Left ventricle myocardium superior (tissue), 1 donor: Measurements from ENCODE around the gene GPC5. TPM values are rescaled to one million over a fixed set of nuclear protein-coding genes. Genes with fewer than 3 reads are reported as not detected.
A peak's percentile ranks its signal among the peaks of the same experiment; 100 is the strongest.

Source experiments
- ATAC-seq: fragments of 200-7000 bp; cut with Tn5 transposase; one replicate; pipeline ENCODE4 v1.9.1; 2020; ENCODE audit warnings: mild to moderate bottlenecking, moderate library complexity
- DNase-seq: peaks from one replicate; pipeline ENCODE4 v3.0.0-alpha.2; 2020
- intact Hi-C: fragments of 100-400 bp; cut with micrococcal nuclease; formaldehyde crosslinking; loops from one replicate; pipeline ENCODE4 v1.11.0; 2022
- total RNA-seq: library from RNA; stranded (reverse); fragmentation: NEBNext Ultra II Directional; extraction: Animal tissue kit (Norgen Biotek cat#: 25700); gene quantifications from one replicate; pipeline ENCODE4 v1.2.1, GENCODE V29; 2021
- donor health status: DM: no; HTN: yes; CAD: no; lungs with severe emphysema.

Gene GPC5
- total RNA-seq, 1 donor from 2014 or later, result 1.8 TPM

DNA sequence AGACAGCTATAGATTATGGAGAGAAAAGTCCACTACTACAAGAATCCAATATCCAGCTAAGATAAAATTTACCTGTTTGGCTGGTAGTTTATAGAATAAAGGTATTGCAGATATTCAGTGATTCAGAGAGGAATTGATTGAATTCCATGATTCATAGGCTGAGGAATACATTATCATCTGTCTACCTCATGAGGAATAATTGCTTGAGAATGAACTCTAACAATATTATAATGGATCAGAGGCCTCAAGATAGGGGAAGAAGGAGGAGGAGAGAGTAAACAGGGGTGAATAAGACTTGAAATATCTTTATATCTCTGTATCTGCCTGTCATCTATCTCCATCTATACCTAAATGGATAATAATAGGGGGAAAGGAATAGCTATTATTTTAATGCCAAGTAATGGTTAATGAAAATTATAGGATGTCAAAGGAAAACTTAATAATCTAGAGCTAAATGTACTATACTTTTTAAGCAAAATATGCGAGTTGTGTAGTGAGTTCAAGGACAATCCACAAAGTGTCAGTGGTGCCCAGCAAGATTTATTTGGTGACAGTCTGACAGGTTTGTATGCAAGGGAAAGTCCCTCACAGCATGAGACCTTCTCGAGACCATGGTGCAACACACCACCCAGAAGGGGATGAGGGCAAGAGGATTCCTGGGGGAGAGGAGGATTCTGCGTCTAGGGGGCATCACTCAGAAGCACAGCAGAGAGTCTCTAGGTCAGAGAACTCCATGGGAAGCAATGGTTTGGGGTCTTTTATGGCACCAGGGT, 224.5 kb downstream of the GPC5 start:
- DNase-seq, result no peak
- intact Hi-C loops, result no loop called here
- ATAC-seq, result no peak

DNA sequence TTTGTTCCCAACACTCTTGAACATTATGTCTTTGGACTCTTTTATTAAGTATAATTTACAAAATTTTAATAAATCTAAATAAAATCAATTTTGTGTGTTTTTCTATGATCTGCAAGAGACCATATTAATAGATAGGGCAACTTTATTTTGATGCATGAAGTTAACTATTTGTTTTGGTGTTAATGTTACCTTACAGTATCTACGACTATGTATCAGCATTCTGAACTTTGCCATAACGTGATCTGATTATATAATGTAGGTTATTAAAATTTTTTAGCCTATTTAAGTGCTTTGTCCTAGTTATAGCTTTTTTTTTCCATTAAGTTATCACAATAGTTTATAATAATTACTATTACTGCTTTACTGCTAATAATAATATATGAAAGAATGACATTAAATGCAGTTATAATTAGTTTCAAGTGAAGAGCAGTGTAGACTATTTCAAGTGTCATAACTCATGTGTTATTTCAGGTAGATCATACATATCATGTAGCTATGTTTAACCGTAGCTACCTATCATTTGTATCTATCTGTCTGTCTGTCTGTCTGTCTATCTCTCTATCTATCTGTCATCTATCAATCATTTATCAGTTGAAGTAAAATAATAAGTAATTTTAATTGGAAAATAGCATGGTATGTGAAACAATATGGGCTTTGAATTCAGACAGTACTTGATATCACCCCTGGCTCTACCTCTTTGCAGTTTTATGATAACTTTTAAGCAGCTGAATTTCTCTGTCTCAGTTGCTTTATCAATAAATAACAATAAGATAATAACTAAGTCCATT, 229.7 kb downstream of the GPC5 start:
- intact Hi-C loops, result no loop called here
- ATAC-seq (no peak), DNase-seq (no peak)

DNA sequence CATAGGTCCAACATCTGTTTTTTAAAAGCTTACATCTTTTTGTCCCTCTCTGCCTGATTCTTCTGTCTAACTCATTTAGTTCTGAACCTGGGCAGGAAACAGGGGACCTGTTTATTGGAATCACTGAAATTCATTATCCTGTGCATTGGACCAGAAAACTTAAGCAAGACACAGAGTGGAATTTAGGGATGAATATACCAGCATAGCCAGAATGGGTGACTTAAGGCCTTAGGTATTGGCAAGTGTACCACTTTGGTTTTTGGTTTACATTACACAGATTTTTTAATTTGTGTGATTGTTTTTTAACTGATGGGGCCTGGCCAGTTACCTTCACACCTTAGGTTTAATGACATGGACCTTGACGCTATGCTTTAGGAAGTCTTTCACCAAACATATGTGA, 232.5 kb downstream of the GPC5 start:
- no peak for ATAC-seq
- no peak for DNase-seq
- intact Hi-C loops, result no loop called here

DNA sequence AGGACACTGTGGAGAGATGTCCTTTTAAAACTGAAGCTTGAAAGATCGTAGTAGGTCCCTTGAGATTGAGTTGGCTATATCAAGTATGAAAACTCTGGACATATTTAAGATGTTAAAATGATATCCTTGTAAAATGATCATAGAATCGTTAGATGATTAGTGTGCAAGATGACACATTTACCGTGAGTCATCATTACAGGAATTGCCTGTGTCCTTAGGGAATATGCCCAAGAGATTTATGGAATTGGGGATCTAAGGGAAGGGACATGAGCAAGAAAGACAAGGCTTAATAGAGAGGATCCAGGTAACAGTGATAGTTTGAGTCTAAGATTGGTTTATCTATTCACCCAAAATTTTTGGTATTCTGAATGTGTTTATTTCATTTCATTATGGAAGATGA, 233.7 kb downstream of the GPC5 start:
- ATAC-seq, result no peak
- no peak for DNase-seq
- intact Hi-C loops, result no loop called here

DNA sequence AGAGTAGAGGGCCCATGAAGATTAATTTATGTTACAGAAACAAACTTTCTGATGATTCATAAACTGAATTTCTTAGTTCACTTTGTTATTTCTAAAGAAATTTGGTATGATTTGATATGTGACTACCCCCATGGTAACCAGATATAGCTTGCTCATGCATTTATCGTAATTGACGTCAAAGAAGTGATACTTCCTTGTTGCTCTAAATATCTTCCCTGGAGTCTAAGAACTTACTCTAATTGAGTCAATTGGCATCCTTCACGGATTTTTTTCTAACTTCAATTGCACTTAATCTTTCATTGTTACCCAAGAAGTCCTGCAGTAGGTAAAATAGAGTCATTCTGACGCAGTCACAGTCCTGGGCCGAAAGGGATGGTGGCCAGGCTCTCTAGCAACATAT, 240.9 kb downstream of the GPC5 start:
- ATAC-seq (no peak), DNase-seq (no peak)

DNA sequence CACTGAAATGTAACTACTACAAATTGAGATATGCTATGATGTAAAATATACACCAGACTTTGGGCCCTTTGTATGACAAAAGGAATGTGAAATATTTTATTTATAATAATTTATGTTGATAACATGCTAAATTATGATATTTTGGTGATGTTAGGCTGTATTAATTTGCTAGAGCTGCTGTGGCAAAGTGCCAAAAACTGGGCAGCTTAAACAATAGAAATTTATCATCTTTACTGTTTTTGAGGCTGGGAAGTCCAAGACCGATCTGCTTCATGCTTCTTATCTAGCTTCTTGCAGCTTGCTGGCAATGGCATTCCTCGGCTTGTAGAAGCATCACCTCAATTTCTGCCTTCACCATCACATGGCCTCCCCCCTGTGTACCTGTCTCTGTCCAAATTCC, 245.0 kb downstream of the GPC5 start:
- no peak for DNase-seq
- intact Hi-C loops, result no loop called here
- no peak for ATAC-seq

More for the DNA sequence above, 240.9 kb downstream of the GPC5 start:
- intact Hi-C loops, result no loop called here

DNA sequence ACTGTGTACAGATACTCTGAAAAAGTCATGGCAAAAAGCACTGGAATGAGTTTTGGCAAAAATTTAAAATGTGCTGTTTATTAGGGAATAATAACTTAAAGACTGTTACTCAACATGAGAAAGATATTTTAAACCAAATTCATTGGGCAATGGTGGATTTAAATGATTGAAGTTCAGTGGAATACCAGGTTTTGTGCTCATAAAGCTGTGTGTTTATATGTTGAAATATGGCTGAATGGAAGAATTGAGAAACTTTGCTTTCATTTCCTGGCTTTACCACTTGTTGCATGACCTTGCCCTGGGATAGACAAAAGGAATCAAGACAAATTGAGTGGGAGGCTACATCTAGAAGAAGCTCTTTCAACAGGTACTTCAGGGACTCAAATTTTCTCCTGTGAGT, 246.4 kb downstream of the GPC5 start:
- intact Hi-C loops, result no loop called here
- DNase-seq, result no peak

DNA sequence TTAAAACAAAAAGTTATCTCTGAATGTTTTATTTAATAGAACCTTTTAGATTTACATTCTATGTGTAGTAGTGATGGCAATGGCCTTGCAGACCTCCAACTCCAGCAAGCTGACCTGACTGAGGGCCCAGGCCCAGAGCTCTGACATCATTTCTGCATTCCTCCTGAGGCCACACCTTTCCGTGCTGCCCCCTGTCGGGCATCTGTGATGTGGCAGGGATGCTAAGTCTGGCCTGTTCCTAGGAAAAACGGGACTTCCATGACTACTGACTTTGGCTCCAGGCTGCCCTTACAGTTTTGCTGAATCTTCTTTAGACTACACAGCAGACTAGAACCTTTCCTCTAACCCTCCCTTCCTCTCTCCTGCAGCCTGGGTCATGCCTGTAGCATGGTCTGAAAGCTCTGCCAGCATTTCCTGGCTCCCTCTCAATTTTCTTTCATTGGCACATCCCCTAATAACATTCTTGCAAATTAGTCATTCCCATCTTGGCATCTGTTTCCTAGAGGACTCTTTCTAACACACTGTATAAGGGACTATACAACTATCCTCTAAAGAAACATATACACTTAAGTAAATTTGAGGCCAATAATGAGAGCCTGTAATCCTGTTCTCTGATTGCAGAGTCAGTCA, 249.1 kb downstream of the GPC5 start:
- intact Hi-C loops, result no loop called here
- DNase-seq (peak; percentile 26), ATAC-seq (peak; percentile 87)

More for the DNA sequence above, 246.4 kb downstream of the GPC5 start:
- ATAC-seq, result no peak

DNA sequence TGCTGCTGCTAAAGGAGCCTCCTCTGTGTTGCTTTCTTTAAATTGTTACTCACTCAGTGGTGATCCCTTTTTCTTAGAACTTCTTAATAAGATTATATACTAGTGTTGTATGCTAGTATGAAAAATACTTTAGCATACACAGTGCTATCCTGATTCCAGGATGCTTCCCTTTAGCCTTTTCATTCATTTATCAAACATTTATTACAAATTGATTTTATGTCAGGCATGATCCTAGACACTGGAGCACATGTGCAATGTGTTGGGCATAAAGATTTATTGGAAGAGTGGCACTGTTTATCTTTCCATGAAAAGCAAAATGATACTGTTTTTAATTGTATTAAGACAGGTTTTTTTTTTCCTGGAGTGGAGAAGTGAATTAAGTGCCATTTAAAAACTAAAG, 249.6 kb downstream of the GPC5 start:
- no peak for ATAC-seq
- intact Hi-C loops, result no loop called here
- no peak for DNase-seq

DNA sequence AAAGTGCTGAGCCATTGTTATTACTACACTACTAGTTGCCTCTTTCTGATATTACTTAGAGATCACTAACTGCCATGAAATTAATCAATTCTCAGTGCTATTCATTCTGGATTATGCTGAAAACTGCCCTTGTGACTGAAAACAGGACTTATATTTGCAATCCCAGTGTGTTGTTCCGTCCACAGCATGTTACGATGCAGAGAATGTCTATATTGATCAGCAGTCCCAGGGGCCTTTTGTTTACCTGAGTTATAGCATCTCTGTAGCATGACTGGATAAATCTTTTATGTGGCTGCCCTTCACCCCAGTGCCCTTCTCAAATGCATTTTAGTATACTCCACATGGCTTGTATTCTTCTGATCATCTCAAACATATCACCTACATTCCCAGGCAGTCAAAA, 251.0 kb downstream of the GPC5 start:
- no peak for ATAC-seq
- intact Hi-C loops, result no loop called here
- DNase-seq, result no peak

DNA sequence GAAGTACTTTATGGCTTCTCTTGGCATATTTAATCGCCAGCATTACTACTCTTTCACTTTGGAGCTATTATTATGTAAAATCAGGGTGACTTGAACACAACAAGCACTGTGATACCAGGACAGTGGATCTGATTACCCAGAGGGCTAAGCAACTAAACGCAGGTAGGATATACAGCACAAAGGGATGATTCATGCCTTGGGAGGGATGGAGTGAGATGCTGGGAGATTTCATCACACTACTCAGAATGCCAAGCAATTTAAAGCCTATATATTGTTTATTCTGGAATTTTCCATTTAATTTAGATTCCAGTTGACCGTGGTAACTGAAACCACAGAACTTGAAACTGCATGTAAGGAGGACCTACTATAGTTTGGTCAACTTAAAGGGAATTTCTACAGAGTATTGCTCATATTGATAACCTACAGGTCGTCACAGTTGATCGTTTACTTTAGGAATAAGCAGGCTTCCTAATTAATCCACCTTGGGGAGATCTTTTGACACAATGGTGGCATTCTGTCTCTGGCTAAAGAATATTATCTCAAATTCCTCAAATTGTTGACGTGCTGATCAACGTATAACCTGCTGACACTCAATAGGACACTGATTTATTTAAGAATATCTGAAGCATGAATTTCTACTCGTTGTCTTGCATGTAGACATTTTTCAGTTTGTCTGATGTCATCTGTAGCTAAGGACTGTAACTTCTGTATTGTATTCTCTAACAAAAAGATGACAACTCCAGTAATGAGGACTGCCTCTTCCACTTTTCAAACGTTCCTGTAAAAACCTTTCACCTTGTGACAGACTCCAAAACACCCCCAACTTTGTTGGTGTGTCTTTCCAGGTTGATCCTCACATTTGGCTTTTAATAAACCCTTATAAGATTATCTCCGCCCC, 254.2 kb downstream of the GPC5 start:
- intact Hi-C loops, result no loop called here
- no peak for ATAC-seq
- no peak for DNase-seq

DNA sequence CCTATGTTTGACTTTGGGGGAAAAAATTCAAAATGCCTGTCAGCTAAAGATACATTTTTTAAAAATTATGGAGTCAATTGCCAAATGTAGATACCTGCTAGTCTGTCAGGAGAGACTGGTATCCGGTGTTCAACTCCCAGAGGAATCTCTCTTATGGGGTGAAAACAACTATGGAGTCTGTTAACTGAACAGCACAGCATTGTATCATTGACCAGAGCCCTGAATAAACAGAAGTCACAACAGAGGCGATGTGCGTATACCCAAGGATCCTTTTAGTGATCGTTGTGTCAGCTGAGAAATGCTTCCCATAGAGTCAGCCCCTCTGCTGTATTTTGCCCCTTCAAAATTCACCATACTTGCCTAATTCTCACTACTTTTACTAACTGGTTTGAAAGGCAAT, 257.3 kb downstream of the GPC5 start:
- DNase-seq (no peak), ATAC-seq (no peak)
- intact Hi-C loops, result no loop called here

DNA sequence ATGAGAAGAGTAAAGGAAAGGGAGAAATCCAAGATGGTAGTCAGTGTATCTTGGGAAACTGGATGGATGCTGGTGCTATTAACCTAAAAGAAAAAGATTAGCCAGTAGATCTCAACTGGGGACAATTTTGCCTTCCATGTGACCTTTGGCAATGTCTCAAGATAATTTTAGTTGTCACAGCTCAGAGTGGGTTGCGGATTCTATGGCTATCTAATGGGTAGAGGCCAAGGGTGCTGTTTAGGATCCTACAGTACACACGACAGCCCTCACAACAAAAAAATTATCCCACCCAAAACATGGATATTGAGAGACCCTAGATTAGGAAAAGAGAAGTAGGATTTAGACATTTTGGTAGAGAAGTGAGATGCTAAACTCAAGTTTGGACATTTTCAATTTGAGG, 258.9 kb downstream of the GPC5 start:
- ATAC-seq (peak; percentile 53), DNase-seq (no peak)
- intact Hi-C loops, result no loop called here

DNA sequence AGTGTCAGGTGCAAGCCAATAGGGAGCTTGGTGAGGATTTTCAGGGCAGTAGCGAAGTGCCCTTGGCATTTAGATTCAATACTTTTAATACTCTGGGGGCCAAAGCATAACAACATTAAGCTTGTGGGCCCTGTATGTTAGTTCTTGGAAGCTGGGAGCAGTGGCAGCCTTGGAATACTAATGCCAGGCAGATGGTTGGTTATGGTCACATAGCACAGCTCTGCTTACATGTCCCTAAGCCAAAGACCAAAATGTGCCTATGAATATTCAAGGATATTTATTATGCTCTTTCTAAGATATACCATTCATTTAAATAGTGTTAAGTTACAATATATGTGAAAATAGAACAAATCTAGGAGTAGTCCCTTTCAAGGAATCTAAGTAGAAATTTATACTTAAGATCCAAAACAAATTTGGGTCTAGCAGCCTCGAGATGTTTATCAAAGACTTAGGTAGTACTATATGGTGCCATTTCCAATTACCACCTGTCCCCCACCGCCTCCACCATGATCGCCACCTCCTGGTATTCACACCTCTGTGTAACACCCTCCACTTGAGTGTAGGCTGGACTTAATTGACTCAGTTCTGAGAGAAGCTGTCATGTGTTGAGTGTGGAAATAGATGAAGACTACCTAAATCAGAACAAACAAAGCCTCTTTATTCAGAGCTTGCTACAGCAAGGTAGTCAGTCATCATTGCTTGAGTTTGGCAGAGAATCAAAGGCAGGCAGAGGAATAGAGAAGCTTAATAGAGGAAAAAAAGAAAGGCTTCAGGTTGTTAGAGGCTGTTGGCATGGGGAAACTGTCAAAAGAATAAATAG, 261.0 kb downstream of the GPC5 start:
- ATAC-seq (no peak), DNase-seq (no peak)
- intact Hi-C loops, result no loop called here

DNA sequence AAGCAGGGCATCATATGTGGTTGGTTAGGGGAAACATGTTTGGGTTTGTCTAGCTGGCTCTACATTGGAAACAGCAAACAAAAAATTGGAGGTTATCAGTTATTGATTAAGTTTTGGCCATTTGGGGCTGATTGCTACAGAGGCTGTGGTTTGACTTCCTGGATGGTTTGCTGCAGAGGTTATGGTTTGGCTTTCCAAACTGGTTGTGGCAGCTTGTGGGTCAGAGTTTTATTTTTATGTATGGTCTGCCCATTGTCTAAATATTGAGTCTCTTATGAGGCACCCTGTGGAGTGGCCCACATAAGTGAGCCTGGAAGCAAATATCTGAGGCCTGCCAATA, 261.6 kb downstream of the GPC5 start:
- DNase-seq (no peak), ATAC-seq (no peak)
- intact Hi-C loops, result no loop called here

DNA sequence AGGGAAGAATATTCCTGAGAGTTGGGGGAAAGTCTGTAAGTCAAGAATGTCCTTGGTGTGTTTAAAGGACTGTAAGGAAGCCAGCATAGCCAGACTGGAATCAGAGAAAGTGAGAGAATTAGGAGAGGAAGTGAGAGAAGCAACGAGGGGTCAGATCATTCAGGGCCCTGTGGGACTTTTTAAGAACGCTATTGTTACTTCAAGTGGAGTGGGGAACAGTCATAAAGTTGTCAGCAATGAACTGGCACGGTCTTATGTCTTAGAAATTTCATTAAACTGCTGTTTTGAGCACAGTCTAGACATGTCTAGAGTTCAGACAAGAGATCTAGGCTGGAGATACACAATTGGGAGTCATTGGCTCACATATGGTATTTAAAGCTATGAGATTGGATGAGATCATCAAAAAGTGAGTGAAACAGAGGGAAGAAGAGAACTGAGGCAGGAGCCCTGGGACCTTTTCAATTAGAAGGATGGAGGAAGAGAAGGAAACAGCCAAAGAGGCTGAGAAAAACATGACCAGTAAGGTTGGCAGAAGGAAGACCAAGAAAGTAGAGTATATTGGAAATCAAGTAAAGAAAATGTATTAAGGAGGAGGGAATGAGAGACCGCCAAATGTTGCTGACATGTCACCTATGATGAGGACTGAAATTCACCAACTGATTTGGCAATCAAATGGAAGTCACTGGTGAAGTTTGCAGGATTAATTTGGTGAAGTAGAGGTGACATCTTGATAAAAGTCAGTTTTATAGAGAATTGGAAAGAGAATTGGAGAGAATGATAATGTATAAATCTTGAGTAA, 263.5 kb downstream of the GPC5 start:
- intact Hi-C loops, result no loop called here
- ATAC-seq (no peak), DNase-seq (no peak)

DNA sequence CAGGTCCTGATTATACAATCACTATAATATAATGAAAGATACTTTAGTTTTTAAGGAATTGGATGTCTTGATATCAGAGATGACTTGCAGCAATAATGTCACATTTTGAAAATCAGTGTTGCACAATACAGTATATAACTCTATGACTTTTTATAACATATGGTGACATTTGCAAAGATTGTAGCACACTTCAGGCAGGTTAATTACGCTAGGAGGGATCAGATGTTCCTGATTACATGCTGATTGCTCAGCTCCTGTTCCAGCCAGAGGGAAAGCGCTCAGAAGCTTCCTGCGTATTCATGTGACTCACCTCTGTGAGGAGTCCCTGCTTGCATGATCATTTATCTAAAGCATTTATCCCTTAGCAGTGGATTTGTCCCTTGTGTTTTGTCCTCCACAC, 265.6 kb downstream of the GPC5 start:
- intact Hi-C loops, result no loop called here
- ATAC-seq, result no peak
- no peak for DNase-seq

DNA sequence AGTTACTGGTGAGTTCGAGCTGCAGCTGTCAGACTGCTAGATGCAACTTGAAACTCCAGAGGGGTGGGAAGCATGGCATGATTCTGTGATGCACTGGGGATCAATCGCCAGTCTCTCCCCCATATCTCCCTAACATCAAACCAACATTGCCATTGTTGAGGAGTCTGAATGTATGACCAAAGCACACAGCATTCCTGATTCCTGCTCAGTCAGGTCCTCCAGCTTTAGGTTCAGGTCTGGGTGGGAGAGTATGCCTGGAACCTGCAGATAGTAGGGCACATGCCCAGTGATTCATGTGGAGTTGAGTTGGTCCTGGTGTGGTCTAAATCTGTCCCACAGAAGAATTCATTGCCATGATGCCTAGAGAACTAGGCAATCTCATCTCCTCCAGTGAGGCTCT, 269.1 kb downstream of the GPC5 start:
- ATAC-seq (no peak), DNase-seq (no peak)
- intact Hi-C loops, result no loop called here
